SK-MEL-5 (cell line): Measurements from ENCODE around the gene SORCS1. TPM values are rescaled to one million over a fixed set of nuclear protein-coding genes. Genes with fewer than 3 reads are reported as not detected.

ENCODE experiments used
- DNase-seq: peaks from one replicate; pipeline ENCODE4 v3.0.0-alpha.2; 2016; ENCODE audit warnings: low read depth, low spot score
- in situ Hi-C: cut with HindIII; loops from 2 replicates; pipeline ENCODE4 v1.10.0; 2016; ENCODE audit warnings: low sequenced_read_pairs, high pct_unique_total_duplicates, low pct_unique_long_range_greater_than_20kb
- total RNA-seq: library from RNA; depleted of rRNA; stranded (reverse); fragments of >200 nt; shearing (Covaris generic); gene quantifications from 2 replicates; pipeline ENCODE4 v1.2.3, GENCODE V29; 2014

The SORCS1 gene
- total RNA-seq, 1 experiment from 2014 or later: 6.9 TPM

- in situ Hi-C loops: no loop called here
- DNase-seq: no peak
These were observed 141.7 kb downstream of the SORCS1 start for GRCh38 chr10:107022600-107023354.

- no peak for DNase-seq
- in situ Hi-C loops: no loop called here
These were observed 145.4 kb downstream of the SORCS1 start for GRCh38 chr10:107019154-107019553.

GRCh38 chr10:107013258-107014006 lies 151.1 kb downstream of the SORCS1 start:
- in situ Hi-C loops: no loop called here
- DNase-seq: peak; percentile 4

DNA sequence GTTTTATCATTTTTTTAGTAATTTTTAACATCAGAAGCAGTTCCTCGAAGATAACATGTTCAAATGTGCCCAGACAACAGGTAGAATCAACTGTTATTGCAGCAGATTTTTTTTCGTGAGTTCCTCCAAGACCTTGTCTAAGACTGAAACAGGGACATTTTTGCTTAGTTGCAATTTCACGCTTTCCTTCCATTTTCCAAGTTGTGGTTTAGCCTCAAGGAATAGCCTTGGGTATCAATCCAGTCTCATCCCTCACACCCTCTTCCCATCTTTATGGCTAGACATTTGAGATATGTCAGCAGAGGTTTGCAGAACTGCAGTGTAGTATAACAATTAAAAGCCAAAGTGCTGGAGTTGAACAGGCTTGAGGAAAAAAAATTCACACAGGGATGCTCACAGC lies 152.5 kb downstream of the SORCS1 start:
- no peak for DNase-seq
- in situ Hi-C loops: no loop called here

DNA sequence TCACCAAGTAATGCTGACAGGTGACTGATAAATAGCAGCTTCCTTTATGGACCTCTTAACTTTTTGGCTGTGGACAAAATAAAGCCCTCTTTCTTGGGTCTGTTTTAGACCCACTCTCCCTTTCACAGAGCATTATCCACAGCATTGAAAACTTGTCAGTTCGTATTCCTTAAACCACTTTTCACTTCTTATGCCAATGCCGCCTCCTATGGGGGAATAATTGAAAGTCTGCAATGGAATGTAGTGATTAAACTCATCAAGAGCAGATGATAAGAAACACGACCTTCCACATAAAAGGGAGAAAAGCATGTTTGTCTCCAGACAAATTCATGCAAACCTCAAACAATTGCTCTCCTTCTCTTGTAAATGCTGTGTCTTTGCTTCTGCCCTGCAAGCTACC lies 153.4 kb downstream of the SORCS1 start:
- DNase-seq: peak; percentile 48
- in situ Hi-C loops: no loop called here

GRCh38 chr10:107010531-107010930 lies 154.0 kb downstream of the SORCS1 start:
- in situ Hi-C loops: no loop called here
- no peak for DNase-seq

GRCh38 chr10:107004362-107004761 lies 160.1 kb downstream of the SORCS1 start:
- in situ Hi-C loops: no loop called here
- DNase-seq: no peak

DNA sequence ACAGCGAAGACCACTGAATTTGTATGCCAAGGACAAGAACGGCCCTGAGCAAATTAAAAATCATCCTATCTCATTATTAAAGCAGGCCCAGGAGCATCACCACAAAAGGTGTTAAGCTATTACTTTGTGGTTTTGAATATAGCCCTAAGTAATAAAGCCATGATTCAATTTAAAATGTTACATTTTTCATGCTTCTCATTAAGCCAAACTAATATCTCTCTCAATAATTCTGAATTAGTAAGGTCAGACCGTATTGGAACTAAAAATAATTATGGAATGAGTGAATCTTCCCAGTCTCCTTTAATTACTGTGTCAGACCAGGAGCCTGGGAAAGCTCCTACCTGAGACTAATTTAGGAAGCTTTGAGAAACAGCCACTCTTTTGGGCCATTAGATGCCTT lies 162.4 kb downstream of the SORCS1 start:
- in situ Hi-C loops: no loop called here
- DNase-seq: no peak

GRCh38 chr10:106999118-106999707 lies 165.3 kb downstream of the SORCS1 start:
- DNase-seq: no peak
- in situ Hi-C loops: no loop called here

DNA sequence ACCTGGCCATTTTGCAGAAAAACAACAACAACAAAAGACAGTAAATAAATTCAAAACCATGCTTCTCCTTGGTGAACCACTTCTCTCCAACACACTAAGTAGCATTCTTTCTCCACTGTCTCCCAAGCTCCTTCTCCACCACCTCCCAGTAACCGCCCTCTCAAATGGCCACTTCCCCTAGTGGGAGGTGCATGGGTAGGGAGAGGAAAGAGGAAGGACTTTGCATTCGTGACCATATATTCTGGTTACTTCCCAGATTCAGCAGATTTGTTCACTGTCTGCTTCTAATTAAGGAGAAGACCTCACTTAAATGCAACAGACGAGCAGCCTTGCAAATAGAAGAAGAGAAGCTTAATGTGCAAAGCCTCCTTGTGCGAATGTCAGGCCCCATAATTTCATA lies 166.8 kb downstream of the SORCS1 start:
- in situ Hi-C loops: no loop called here
- no peak for DNase-seq

DNA sequence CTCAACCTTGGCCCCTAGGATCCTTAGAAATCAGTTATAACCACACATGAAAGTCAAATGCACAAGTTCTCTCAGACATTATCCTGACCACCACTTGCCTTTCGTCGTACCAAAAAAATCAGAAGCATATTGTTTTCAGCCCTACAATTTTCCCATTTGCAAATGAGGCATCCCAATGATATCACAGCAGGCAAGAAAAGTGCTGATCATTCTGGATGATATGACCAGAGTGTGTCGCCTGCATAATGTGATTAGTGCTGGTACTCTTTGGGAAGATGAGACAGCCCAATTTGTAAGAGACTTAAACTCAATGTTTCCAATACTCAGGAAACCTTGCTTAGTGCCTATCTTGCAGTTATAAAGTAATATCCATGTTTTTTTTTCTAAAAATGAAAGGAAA lies 168.0 kb downstream of the SORCS1 start:
- in situ Hi-C loops: no loop called here
- DNase-seq: no peak

DNA sequence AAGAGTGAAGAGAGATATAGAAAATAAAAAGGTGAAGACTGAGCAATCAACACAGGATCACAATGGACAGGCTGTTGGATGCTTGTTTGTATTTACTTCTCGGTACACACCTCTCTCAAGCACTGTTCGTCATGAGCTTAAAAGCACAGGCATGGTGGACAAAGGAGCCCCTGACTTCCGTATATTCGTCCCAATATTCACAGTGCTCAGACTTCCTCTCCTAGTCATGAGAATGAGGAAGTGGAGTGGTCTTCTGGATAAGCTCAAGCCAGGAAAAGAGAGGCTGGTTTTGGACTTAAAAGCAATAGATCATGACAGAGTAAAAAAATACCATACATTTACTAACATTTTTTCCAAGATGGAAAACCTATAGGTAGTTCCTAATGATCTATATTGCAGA lies 172.5 kb downstream of the SORCS1 start:
- in situ Hi-C loops: no loop called here
- no peak for DNase-seq

GRCh38 chr10:106991091-106991490 lies 173.4 kb downstream of the SORCS1 start:
- in situ Hi-C loops: no loop called here
- no peak for DNase-seq

GRCh38 chr10:106987362-106987761 lies 177.1 kb downstream of the SORCS1 start:
- no peak for DNase-seq
- in situ Hi-C loops: no loop called here

DNA sequence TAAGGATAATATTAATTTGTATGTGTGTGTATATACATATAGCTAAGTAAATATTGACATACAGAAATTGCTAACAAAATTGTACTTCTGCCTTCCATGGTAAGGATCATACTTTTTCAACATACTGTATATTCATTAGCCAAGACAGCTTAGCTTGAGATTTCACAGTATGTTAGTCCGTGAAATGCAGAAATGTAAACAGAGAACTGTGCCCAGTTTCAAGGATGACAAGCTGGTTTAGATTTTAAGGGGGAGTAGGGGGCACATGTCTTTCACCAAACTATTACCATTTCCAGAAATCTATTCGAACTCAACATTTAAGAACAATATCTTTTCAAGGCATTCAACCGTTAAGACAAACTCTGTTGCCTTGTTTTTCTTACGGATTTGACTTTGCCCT lies 182.2 kb downstream of the SORCS1 start:
- in situ Hi-C loops: no loop called here

GRCh38 chr10:106981452-106982075 lies 182.9 kb downstream of the SORCS1 start:
- in situ Hi-C loops: no loop called here
- peak; percentile 55 for DNase-seq

More for the DNA sequence above, 182.2 kb downstream of the SORCS1 start:
- DNase-seq: no peak

DNA sequence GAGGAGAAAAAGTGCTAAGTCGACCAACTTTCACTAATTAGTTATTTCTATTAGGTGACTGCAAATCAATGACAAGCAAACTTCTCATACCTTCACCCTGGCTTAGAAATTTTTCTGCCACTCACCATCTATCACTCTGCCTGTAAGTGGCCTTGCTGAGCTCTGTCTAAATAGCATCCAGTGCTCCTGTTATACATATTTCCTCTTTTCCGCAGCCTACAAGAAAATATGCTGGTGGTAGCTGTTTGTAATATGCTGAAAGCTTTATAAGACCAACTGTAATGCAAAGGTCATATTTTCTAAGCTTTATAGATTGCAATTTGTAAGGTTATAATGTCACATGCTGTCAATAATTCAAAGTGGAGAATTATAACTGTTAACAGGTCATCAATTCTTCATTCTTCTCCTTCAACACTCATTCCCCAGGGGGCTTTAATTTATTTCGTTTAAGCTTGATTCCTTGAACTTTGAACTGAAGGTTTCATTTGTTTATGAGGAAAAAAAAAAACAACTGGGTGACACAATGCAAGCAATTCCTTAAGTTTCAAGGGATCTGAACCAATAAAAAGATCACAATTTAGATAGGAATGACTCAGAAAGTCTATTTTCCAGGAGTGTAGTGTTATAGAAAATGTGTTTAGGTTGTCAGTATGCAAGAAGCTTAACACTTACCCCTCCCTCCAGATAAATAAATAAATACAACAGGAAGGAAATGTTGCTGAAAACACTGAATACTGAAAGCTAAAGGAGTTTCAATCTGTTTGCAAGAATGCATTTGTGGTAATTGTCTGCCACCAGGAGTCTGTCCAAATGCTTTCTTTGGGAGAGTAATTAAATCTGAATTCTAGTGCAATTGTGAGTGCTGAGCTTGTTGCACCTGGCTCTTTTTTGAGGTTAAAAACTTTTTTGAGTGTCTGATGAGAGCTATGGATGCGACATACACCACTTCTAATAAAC lies 183.7 kb downstream of the SORCS1 start:
- no peak for DNase-seq

More for the DNA sequence above, 183.7 kb downstream of the SORCS1 start:
- in situ Hi-C loops: no loop called here
